ENCODE results near the gene EZH1.

DNA sequence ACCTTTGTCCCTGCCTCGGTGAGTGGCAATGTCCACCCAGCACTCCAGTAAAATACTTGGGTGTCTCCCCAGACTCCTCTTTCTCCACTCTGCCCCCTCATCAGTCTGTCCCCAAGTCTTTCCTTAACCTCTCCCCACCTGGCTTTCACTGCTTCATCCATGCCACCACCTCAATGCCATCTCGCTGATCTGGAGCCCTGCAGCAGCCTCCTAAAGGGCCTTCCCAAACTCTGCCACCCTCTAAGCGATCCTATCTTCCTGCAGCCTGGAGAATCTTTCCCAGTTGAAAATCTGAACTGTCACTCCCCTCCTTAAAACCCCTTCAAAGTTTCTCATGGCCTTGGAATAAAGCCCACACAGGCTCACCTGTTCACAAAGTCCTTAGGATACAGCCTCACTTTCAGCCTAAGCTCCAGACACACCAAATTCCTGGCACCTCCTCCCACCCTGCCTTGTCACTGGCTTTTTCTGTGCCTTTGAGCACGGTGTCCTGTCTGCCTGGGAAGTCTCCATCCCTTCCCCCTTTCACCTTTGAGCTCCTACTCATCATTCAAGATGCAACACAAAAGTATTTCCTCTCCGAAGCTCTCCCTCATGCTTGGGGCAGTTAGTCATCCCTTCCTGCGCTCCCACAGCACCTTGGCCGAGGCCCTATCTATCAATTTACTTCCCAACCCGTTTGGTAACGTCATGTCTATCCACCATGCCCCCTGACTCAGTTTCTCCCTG, 38.4 kb upstream of the EZH1 start:
- TF ChIP-seq CTCF (IDR thresholded peaks at IDR 0.05 in 2 of 3, conservative IDR thresholded peaks at IDR 0.05 in 1 of 3; ENCODE audit: control insufficient read depth in 2 of 3, extremely low read depth in 1 of 3, insufficient read depth in 1 of 3, low read depth in 3 of 3, low read length in 3 of 3) (no peak), RAD21 (IDR thresholded peaks at IDR 0.05; ENCODE audit: insufficient read depth, low read depth, low read length) (no peak), EED (IDR thresholded peaks at IDR 0.05; ENCODE audit: low read depth) (no peak), NFXL1 (IDR thresholded peaks at IDR 0.05; ENCODE audit: borderline replicate concordance) (no peak), POLR2AphosphoS2 (IDR thresholded peaks at IDR 0.05; ENCODE audit: low read depth, low read length) (no peak), CREB1 (IDR thresholded peaks at IDR 0.05; ENCODE audit: low read depth) (no peak), BCL3 (IDR thresholded peaks at IDR 0.05; ENCODE audit: borderline replicate concordance, insufficient read depth, low read depth, low read length, poor library complexity, severe bottlenecking) (no peak)
- TF ChIP-seq, protein P1, sequence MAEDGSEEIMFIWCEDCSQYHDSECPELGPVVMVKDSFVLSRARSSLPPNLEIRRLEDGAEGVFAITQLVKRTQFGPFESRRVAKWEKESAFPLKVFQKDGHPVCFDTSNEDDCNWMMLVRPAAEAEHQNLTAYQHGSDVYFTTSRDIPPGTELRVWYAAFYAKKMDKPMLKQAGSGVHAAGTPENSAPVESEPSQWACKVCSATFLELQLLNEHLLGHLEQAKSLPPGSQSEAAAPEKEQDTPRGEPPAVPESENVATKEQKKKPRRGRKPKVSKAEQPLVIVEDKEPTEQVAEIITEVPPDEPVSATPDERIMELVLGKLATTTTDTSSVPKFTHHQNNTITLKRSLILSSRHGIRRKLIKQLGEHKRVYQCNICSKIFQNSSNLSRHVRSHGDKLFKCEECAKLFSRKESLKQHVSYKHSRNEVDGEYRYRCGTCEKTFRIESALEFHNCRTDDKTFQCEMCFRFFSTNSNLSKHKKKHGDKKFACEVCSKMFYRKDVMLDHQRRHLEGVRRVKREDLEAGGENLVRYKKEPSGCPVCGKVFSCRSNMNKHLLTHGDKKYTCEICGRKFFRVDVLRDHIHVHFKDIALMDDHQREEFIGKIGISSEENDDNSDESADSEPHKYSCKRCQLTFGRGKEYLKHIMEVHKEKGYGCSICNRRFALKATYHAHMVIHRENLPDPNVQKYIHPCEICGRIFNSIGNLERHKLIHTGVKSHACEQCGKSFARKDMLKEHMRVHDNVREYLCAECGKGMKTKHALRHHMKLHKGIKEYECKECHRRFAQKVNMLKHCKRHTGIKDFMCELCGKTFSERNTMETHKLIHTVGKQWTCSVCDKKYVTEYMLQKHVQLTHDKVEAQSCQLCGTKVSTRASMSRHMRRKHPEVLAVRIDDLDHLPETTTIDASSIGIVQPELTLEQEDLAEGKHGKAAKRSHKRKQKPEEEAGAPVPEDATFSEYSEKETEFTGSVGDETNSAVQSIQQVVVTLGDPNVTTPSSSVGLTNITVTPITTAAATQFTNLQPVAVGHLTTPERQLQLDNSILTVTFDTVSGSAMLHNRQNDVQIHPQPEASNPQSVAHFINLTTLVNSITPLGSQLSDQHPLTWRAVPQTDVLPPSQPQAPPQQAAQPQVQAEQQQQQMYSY (CRISPR knock-in tag; IDR thresholded peaks at IDR 0.05) = no peak

Measured in GM12878 (cell line).